Purkinje cell (primary cell): ENCODE results near the gene PHF24. TPM values are rescaled to one million over a fixed set of nuclear protein-coding genes. Genes with fewer than 3 reads are reported as not detected.

Experiments
- polyA plus RNA-seq: library from polyadenylated mRNA; unstranded; fragments of >200 nt; fragmentation: Nextera tagmentation; gene quantifications from 2 replicates; pipeline ENCODE4 v1.2.1, GENCODE V29; 2014

Gene PHF24
- polyA plus RNA-seq: 2.3 and 10.5 TPM in 2 replicates

GRCh38 chr9:34957492-34958410, at the start of gene PHF24:
Gene PHF24 (plus strand): TSS chr9:34958285. CDS start chr9:34971299, 13,014 bp downstream.

GRCh38 chr9:34989003-34989945, 31.2 kb downstream of the PHF24 start, which contains the start of gene DNAJB5:
Gene DNAJB5 (plus strand): TSS chr9:34989745. CDS start chr9:34990631, 886 bp downstream.

Other genes starting within 250 kb of the PHF24 start
- not detected in 2 replicates for gene CCL21, start 248.1 kb upstream of the PHF24 start, polyA plus RNA-seq
- gene DNAJB5, start 31.5 kb downstream of the PHF24 start, polyA plus RNA-seq: 2.9 and 5.4 TPM in 2 replicates
- gene VCP, start 114.3 kb downstream of the PHF24 start, polyA plus RNA-seq: 17.9 and 24.1 TPM in 2 replicates
- 3.2 and 6.0 TPM in 2 replicates for gene FANCG, start 121.7 kb downstream of the PHF24 start, polyA plus RNA-seq
- gene PIGO, start 138.3 kb downstream of the PHF24 start, polyA plus RNA-seq: 6.3 and 10.7 TPM in 2 replicates
- 50.1 and 51.7 TPM in 2 replicates for gene STOML2, start 144.8 kb downstream of the PHF24 start, polyA plus RNA-seq
- 3.0 and 4.6 TPM in 2 replicates for gene ATOSB, start 157.6 kb downstream of the PHF24 start, polyA plus RNA-seq
- 5.9 and 6.6 TPM in 2 replicates for gene UNC13B, start 203.7 kb downstream of the PHF24 start, polyA plus RNA-seq